Astrocyte (in vitro differentiated cells and primary cell): ENCODE results near the gene KRTAP10-8. TPM values are rescaled to one million over a fixed set of nuclear protein-coding genes. Genes with fewer than 3 reads are reported as not detected.

Experiments
- DNase-seq: peaks from one replicate; pipeline ENCODE4 v3.0.0-alpha.2; 2010; ENCODE audit warnings: low read depth
- FAIRE-seq: peaks from 2 replicates; lab custom pipeline; 2011; peaks lifted over from hg19 to GRCh38; lab: Jason Lieb, UNC
- H2AFZ ChIP-seq: 2 replicates; pipeline ENCODE4 v1.6.0; 2012; ENCODE audit warnings: low read depth, low read length, inconsistent platforms
- H3K27ac ChIP-seq: 2 replicates; pipeline ENCODE4 v1.5.1; 2011; ENCODE audit warnings: low read depth, low read length, inconsistent platforms
- H3K27me3 ChIP-seq: 2 replicates; pipeline ENCODE4 v1.6.0; 2011; ENCODE audit warnings: low read length, inconsistent platforms; ENCODE audit not compliant: insufficient read depth
- H3K36me3 ChIP-seq: 2 replicates; pipeline ENCODE4 v1.5.1; 2011; ENCODE audit warnings: low read length, inconsistent platforms; ENCODE audit not compliant: insufficient read depth
- H3K4me1 ChIP-seq: 2 replicates; pipeline ENCODE4 v1.5.1; 2011; ENCODE audit warnings: low read length, inconsistent platforms; ENCODE audit not compliant: insufficient read depth
- H3K4me2 ChIP-seq: 2 replicates; pipeline ENCODE4 v1.6.0; 2012; ENCODE audit warnings: low read length, inconsistent platforms
- H3K4me3 ChIP-seq: 2 replicates; pipeline ENCODE4 v1.5.1; 2011; ENCODE audit warnings: low read depth, mild to moderate bottlenecking, low read length, inconsistent platforms; ENCODE audit not compliant: insufficient read depth
- H3K79me2 ChIP-seq: 2 replicates; pipeline ENCODE4 v1.6.0; 2012; ENCODE audit warnings: mild to moderate bottlenecking, low read length, inconsistent platforms; ENCODE audit not compliant: insufficient read depth
- H3K9ac ChIP-seq: 2 replicates; pipeline ENCODE4 v1.6.0; 2012; ENCODE audit warnings: mild to moderate bottlenecking, low read length, inconsistent platforms
- H3K9me3 ChIP-seq: 2 replicates; pipeline ENCODE4 v1.5.1; 2012; ENCODE audit warnings: low read depth, mild to moderate bottlenecking, low read length, inconsistent platforms; ENCODE audit not compliant: insufficient read depth
- H4K20me1 ChIP-seq: 2 replicates; pipeline ENCODE4 v1.6.0; 2012; ENCODE audit warnings: low read length, inconsistent platforms; ENCODE audit not compliant: insufficient read depth
- H3K27ac Mint-ChIP-seq: one replicate; pipeline ENCODE4 v1.8.0; 2021; ENCODE audit warnings: mild to moderate bottlenecking, mixed read lengths; ENCODE audit not compliant: unreplicated experiment
- H3K27me3 Mint-ChIP-seq: one replicate; pipeline ENCODE4 v1.8.0; 2021; ENCODE audit warnings: low read depth, mixed read lengths; ENCODE audit not compliant: unreplicated experiment
- H3K36me3 Mint-ChIP-seq: one replicate; pipeline ENCODE4 v1.8.0; 2021; ENCODE audit warnings: low read depth, mixed read lengths; ENCODE audit not compliant: unreplicated experiment
- H3K4me1 Mint-ChIP-seq: one replicate; pipeline ENCODE4 v1.8.0; 2021; ENCODE audit warnings: low read depth, mixed read lengths; ENCODE audit not compliant: unreplicated experiment
- H3K4me3 Mint-ChIP-seq: one replicate; pipeline ENCODE4 v1.8.0; 2021; ENCODE audit warnings: mild to moderate bottlenecking, moderate library complexity, mixed read lengths; ENCODE audit not compliant: unreplicated experiment
- H3K9me3 Mint-ChIP-seq: one replicate; pipeline ENCODE4 v1.8.0; 2021; ENCODE audit warnings: mild to moderate bottlenecking, mixed read lengths; ENCODE audit not compliant: unreplicated experiment
- CTCF ChIP-seq: IDR thresholded peaks from 2 replicates; pipeline ENCODE4 v1.5.1; 2011; ENCODE audit warnings: low read depth, mild to moderate bottlenecking, inconsistent platforms, low read length, moderate library complexity; ENCODE audit not compliant: insufficient read depth
- EZH2 ChIP-seq: IDR thresholded peaks from 2 replicates; pipeline ENCODE4 v1.6.1; 2012; ENCODE audit warnings: mild to moderate bottlenecking, low read length, inconsistent platforms; ENCODE audit not compliant: insufficient read depth
- total RNA-seq: library from RNA; stranded (reverse); gene quantifications from 2 replicates; pipeline ENCODE4 v1.2.1, GENCODE V29; 2021

Gene KRTAP10-8
- total RNA-seq, 1 donor from 2014 or later = not detected

GRCh38 chr21:44594406-44594916 lies 17.4 kb upstream of the KRTAP10-8 start:
- Histone ChIP-seq H3K9me3 (peaks cover 7% of the 10 kb centered on the region), H3K9ac (no peak overlapping the region), H4K20me1 (no peaks in the 10 kb centered on the region), H3K36me3 (no peaks in the 10 kb centered on the region), H2AFZ (no peak overlapping the region), H3K27ac (no peak overlapping the region), H3K4me1 (no peaks in the 10 kb centered on the region), H3K79me2 (no peaks in the 10 kb centered on the region), H3K4me2 (no peak overlapping the region), H3K4me3 (no peak overlapping the region), H3K27me3 (no peaks in the 10 kb centered on the region)
- Mint-ChIP-seq H3K4me3 (no peak overlapping the region), H3K4me1 (peaks cover 2% of the 10 kb centered on the region), H3K9me3 (peaks cover 15% of the 10 kb centered on the region), H3K36me3 (peaks cover 1% of the 10 kb centered on the region), H3K27me3 (peaks cover 24% of the 10 kb centered on the region), H3K27ac (no peak overlapping the region)
- DNase-seq (no peak), FAIRE-seq (no peak)
- no peak for TF ChIP-seq EZH2
- TF ChIP-seq CTCF = no peak

- Mint-ChIP-seq H3K27me3 (peaks cover 23% of the 10 kb centered on the region), H3K27ac (no peak overlapping the region), H3K4me1 (peaks cover 2% of the 10 kb centered on the region), H3K4me3 (no peak overlapping the region), H3K9me3 (peaks cover 18% of the 10 kb centered on the region), H3K36me3 (peaks cover 3% of the 10 kb centered on the region)
- Histone ChIP-seq H3K4me3 (no peak overlapping the region), H3K4me1 (no peaks in the 10 kb centered on the region), H3K36me3 (no peaks in the 10 kb centered on the region), H4K20me1 (no peaks in the 10 kb centered on the region), H3K27ac (no peak overlapping the region), H3K4me2 (no peak overlapping the region), H2AFZ (no peak overlapping the region), H3K79me2 (no peaks in the 10 kb centered on the region), H3K9ac (no peak overlapping the region), H3K9me3 (peaks cover 7% of the 10 kb centered on the region), H3K27me3 (no peaks in the 10 kb centered on the region)
- TF ChIP-seq CTCF (no peak), EZH2 (no peak)
- no peak for DNase-seq
- FAIRE-seq = no peak
These were observed 16.4 kb upstream of the KRTAP10-8 start for GRCh38 chr21:44595524-44595923.

GRCh38 chr21:44596068-44596725 lies 15.7 kb upstream of the KRTAP10-8 start:
- no peaks in the 10 kb centered on the region for H3K79me2 ChIP-seq
- no peaks in the 10 kb centered on the region for H4K20me1 ChIP-seq
- no peak overlapping the region for H2AFZ ChIP-seq
- no peak overlapping the region for H3K9ac ChIP-seq
- no peaks in the 10 kb centered on the region for H3K36me3 ChIP-seq
- Mint-ChIP-seq H3K4me3 (no peak overlapping the region), H3K4me1 (peaks cover 2% of the 10 kb centered on the region), H3K27me3 (peaks cover 25% of the 10 kb centered on the region), H3K27ac (no peak overlapping the region), H3K9me3 (peaks cover 18% of the 10 kb centered on the region), H3K36me3 (peaks cover 3% of the 10 kb centered on the region)
- H3K4me2 ChIP-seq = no peak overlapping the region
- H3K9me3 ChIP-seq = peaks cover 7% of the 10 kb centered on the region
- H3K27me3 ChIP-seq = no peaks in the 10 kb centered on the region
- peak; percentile 10 for DNase-seq
- no peak overlapping the region for H3K27ac ChIP-seq
- TF ChIP-seq EZH2 (no peak), CTCF (no peak)
- no peak overlapping the region for H3K4me3 ChIP-seq
- FAIRE-seq = no peak
- no peaks in the 10 kb centered on the region for H3K4me1 ChIP-seq
